ENCODE data around the gene CCM2.

The CCM2 gene

DNA sequence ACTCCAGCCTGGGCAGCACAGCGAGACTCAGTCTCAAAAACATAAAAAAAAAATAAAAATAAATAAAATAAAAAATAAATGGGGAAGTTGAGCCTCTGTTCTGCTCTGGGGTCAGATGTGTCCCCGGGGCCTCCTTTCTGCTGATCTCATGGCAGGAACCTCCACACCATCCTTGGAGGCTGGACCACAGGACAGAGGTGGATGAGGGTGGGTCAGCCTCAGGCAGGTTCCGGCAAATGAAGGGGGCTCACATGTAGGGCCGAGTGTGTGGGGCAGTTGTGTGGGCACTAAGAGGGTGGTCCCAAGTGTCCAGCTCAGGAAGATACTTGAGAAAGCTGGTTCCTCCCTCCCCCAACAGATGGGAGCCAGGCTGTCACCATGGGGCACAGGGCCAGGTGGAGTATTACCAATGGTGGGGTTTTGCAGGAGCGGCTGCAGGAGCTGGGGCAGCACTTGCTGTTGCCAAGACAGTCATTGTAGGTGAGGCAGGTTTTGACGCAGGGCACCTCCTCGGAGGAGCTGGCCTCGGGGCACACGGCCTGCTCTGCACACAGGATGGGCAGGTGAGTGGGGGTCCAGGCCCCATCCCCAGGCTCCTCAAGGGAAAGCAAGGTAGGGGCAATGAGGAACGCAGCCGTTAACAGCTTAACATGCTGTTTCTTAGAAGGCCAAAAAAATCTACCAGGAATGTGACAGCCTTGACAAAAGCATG, 125.3 kb downstream of the CCM2 start:
- DNase-seq (ENCODE audit: low read depth) = no peak

Measured in stimulated activated CD8-positive, alpha-beta memory T cell treated with anti-CD3 and anti-CD28 coated beads, Interleukin-15, amount 100 ng/mL, for 1 hour (primary cell).